Trophoblast cell (in vitro differentiated cells and primary cell): ENCODE results near the gene LIPJ.

ENCODE experiments used
- DNase-seq, 2 donors: peaks; one replicate each; pipeline ENCODE4 v3.0.0-alpha.2; 2016
- H2AFZ ChIP-seq: 2 replicates; pipeline ENCODE4 v1.6.1; 2013; ENCODE audit warnings: low read length, moderate library complexity, mild to moderate bottlenecking; ENCODE audit not compliant: insufficient read depth, poor library complexity
- H2AK5ac ChIP-seq: 2 replicates; pipeline ENCODE4 v1.6.1; 2013; ENCODE audit warnings: mild to moderate bottlenecking, low read length
- H2BK120ac ChIP-seq: 2 replicates; pipeline ENCODE4 v1.6.1; 2013; ENCODE audit warnings: low read length, mild to moderate bottlenecking, moderate library complexity; ENCODE audit not compliant: insufficient read depth, poor library complexity
- H2BK12ac ChIP-seq: 2 replicates; pipeline ENCODE4 v1.6.1; 2013; ENCODE audit warnings: mild to moderate bottlenecking, low read length, moderate library complexity
- H2BK5ac ChIP-seq: 2 replicates; pipeline ENCODE4 v1.6.1; 2013; ENCODE audit warnings: low read length, low read depth, moderate library complexity, mild to moderate bottlenecking; ENCODE audit not compliant: poor library complexity
- H3K14ac ChIP-seq: 2 replicates; pipeline ENCODE4 v1.6.1; 2013; ENCODE audit warnings: mild to moderate bottlenecking, low read length
- H3K18ac ChIP-seq: 2 replicates; pipeline ENCODE4 v1.6.1; 2013; ENCODE audit warnings: mild to moderate bottlenecking, low read length
- H3K23ac ChIP-seq: 2 replicates; pipeline ENCODE4 v1.6.1; 2013; ENCODE audit warnings: low read length
- H3K27ac ChIP-seq: 2 replicates; pipeline ENCODE4 v1.5.1; 2013; ENCODE audit warnings: low read depth, mild to moderate bottlenecking, inconsistent platforms, low read length, moderate library complexity
- H3K27me3 ChIP-seq: 2 replicates; pipeline ENCODE4 v1.6.1; 2013; ENCODE audit warnings: inconsistent platforms, mild to moderate bottlenecking, low read length, moderate library complexity; ENCODE audit not compliant: insufficient read depth
- H3K36me3 ChIP-seq, 2 experiments: 1 replicate in 1 of 2; 2 replicates in 1 of 2; pipeline ENCODE4 v1.6.1; 2013; ENCODE audit warnings: low read length in 2 of 2, mild to moderate bottlenecking in 2 of 2, moderate library complexity in 1 of 2; ENCODE audit not compliant: insufficient read depth in 2 of 2, control insufficient read depth in 1 of 2
- H3K4ac ChIP-seq: 2 replicates; pipeline ENCODE4 v1.6.1; 2013; ENCODE audit warnings: low read depth, mild to moderate bottlenecking, low read length, moderate library complexity
- H3K4me1 ChIP-seq, 2 experiments: 1 replicate in 1 of 2; 2 replicates in 1 of 2; pipeline ENCODE4 v1.6.1; 2013; ENCODE audit warnings: low read length in 2 of 2, mild to moderate bottlenecking in 2 of 2, moderate library complexity in 1 of 2; ENCODE audit not compliant: insufficient read depth in 2 of 2, control insufficient read depth in 1 of 2
- H3K4me2 ChIP-seq: 2 replicates; pipeline ENCODE4 v1.6.1; 2013; ENCODE audit warnings: inconsistent platforms, mild to moderate bottlenecking, low read length, moderate library complexity
- H3K4me3 ChIP-seq: 2 replicates; pipeline ENCODE4 v1.5.1; 2013; ENCODE audit warnings: mild to moderate bottlenecking, low read depth, low read length, inconsistent platforms
- H3K79me1 ChIP-seq: one replicate; pipeline ENCODE4 v1.6.1; 2013; ENCODE audit warnings: low read length
- H3K79me2 ChIP-seq: 2 replicates; pipeline ENCODE4 v1.6.1; 2013; ENCODE audit warnings: low read length, mild to moderate bottlenecking; ENCODE audit not compliant: control insufficient read depth, insufficient read depth, poor library complexity
- H3K9ac ChIP-seq: 2 replicates; pipeline ENCODE4 v1.6.1; 2013; ENCODE audit warnings: mild to moderate bottlenecking, low read length
- H3K9me3 ChIP-seq: 2 replicates; pipeline ENCODE4 v1.6.1; 2013; ENCODE audit warnings: low read depth, mild to moderate bottlenecking, control low read depth, inconsistent platforms, low read length; ENCODE audit not compliant: insufficient read depth
- H4K12ac ChIP-seq: 2 replicates; pipeline ENCODE4 v1.6.1; 2013; ENCODE audit warnings: low read depth, mild to moderate bottlenecking, low read length, moderate library complexity
- H4K8ac ChIP-seq: 2 replicates; pipeline ENCODE4 v1.6.1; 2013; ENCODE audit warnings: low read depth, mild to moderate bottlenecking, low read length, moderate library complexity
- H4K91ac ChIP-seq: one replicate; pipeline ENCODE4 v1.6.1; 2013; ENCODE audit warnings: low read depth, mild to moderate bottlenecking, low read length, moderate library complexity
- WGBS: extraction: QIAGEN DNeasy Blood & Tissue Kit; methylation state at CpG from one replicate; pipeline ENCODE4 v1.1.7; 2013; ENCODE audit warnings: missing lambda C conversion rate; ENCODE audit not compliant: insufficient read length, insufficient coverage; ENCODE audit errors: extremely low coverage; 5-methylcytosine and 5-hydroxymethylcytosine counted together

LIPJ gene

DNA sequence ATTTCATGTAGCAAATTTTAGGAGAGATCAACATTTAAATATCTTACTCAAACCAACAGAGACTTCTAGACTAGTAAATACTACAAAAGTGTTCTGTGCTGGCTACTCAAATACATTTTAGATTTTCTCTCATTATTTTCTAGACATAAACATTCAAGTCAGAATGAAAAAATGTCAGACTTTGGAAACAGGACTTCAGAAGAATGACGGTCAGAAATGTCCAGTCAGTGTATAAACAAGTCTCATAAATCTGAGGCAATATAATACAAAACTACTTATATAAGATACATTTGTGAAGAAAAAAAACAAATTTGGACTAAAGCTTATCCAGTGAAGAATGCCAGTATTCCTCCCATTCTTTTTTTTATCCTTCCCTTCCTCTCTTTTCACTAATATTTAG is 29.3 kb upstream of the LIPJ start:
- Histone ChIP-seq H3K18ac (no peak overlapping the region), H3K4me1 (no peaks in the 10 kb centered on the region), H2BK5ac (no peak overlapping the region), H4K91ac (no peak overlapping the region), H2AFZ (no peak overlapping the region), H4K12ac (no peak overlapping the region), H3K14ac (no peak overlapping the region), H2BK12ac (no peak overlapping the region), H3K79me2 (no peaks in the 10 kb centered on the region), H3K36me3 (no peaks in the 10 kb centered on the region), H2AK5ac (no peak overlapping the region), H3K4me3 (no peak overlapping the region), H4K8ac (no peak overlapping the region), H2BK120ac (no peak overlapping the region), H3K79me1 (no peaks in the 10 kb centered on the region), H3K27me3 (no peaks in the 10 kb centered on the region), H3K4ac (no peak overlapping the region), H3K23ac (no peak overlapping the region), H3K9me3 (no peaks in the 10 kb centered on the region), H3K4me2 (no peak overlapping the region), H3K27ac (no peak overlapping the region), H3K9ac (no peak overlapping the region)
- DNase-seq = no peak
- no CpG with 5 or more reads among the region's 1 CpG for WGBS

DNA sequence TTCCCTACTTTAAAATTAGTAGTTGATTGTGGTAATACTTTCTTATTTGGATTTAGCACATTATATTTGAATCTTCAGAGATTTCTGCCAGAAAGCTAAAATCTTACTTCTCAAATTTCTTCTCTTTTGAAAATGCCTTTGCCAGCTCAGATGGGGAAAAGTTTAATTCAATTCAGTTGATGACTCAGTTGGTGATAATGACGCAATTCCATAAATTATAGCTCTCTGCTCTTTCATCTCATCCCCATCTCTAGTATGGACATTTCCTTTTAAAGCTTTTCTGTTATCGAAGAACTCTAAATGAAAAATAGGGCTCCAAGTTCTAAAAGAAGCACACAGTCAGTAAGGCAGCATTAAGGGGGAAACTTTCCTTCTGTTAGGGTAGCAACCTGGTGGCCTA is 28.9 kb upstream of the LIPJ start:
- Histone ChIP-seq H3K4me1 (no peaks in the 10 kb centered on the region), H3K23ac (no peak overlapping the region), H3K9me3 (no peaks in the 10 kb centered on the region), H3K4ac (no peak overlapping the region), H3K79me2 (no peaks in the 10 kb centered on the region), H3K14ac (no peak overlapping the region), H4K8ac (no peak overlapping the region), H2BK120ac (no peak overlapping the region), H4K91ac (no peak overlapping the region), H3K27ac (no peak overlapping the region), H4K12ac (no peak overlapping the region), H3K18ac (no peak overlapping the region), H3K36me3 (no peaks in the 10 kb centered on the region), H3K9ac (no peak overlapping the region), H2BK5ac (no peak overlapping the region), H3K4me2 (no peak overlapping the region), H3K4me3 (no peak overlapping the region), H2AFZ (no peak overlapping the region), H3K27me3 (no peaks in the 10 kb centered on the region), H2BK12ac (no peak overlapping the region), H2AK5ac (no peak overlapping the region), H3K79me1 (no peaks in the 10 kb centered on the region)
- DNase-seq = no peak
- WGBS = no CpG with 5 or more reads among the region's 2 CpGs

DNA sequence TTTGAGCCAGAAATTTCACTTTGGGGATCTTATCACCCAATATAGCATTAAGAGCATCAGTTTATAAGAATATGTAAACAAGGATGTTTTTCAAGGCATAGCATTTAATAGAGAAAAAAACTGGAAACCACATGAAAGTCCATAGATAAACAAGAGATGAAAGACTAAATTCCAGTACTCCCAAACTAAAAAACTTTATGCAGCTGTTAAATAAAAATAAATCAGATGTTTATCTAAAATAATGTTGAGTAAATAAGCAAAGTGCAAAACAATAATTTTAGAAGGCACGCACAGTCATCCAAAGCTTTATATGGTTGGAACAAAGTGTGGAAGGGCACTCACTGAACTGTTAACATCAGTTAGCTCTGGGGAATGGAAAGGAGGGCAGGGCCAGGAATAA is 24.4 kb upstream of the LIPJ start:
- Histone ChIP-seq H3K23ac (no peak overlapping the region), H3K79me1 (no peaks in the 10 kb centered on the region), H2AK5ac (no peak overlapping the region), H4K8ac (no peak overlapping the region), H3K27me3 (no peaks in the 10 kb centered on the region), H2BK5ac (no peak overlapping the region), H3K36me3 (no peaks in the 10 kb centered on the region), H2BK120ac (no peak overlapping the region), H3K9me3 (no peaks in the 10 kb centered on the region), H3K9ac (no peak overlapping the region), H4K12ac (no peak overlapping the region), H3K4me3 (no peak overlapping the region), H3K4me2 (no peak overlapping the region), H4K91ac (no peak overlapping the region), H3K4me1 (no peaks in the 10 kb centered on the region), H3K18ac (no peak overlapping the region), H3K27ac (no peak overlapping the region), H2AFZ (no peak overlapping the region), H3K4ac (no peak overlapping the region), H3K79me2 (no peaks in the 10 kb centered on the region), H3K14ac (no peak overlapping the region), H2BK12ac (no peak overlapping the region)
- WGBS = no CpG with 5 or more reads among the region's 1 CpG
- DNase-seq = no peak

DNA sequence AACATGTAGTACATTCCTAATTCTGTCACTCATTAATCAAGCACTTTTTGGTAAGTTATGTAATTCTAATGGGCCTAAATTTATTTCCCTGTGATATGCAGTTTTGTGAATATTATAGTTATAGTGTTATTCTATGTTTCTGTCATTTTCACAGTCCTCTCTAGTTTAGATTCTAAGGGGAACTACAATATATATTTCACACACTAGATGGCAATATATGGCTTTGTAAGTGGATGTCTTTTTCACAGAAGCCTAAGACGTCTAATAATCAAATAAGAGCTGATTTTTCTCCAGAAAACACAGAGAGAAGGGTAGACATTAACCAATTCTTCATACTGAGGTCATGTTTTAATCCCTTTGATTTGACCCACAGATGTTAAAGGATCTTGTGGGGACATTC is 21.5 kb upstream of the LIPJ start:
- no peaks in the 10 kb centered on the region for H3K36me3 ChIP-seq
- no peaks in the 10 kb centered on the region for H3K27me3 ChIP-seq
- no peaks in the 10 kb centered on the region for H3K79me2 ChIP-seq
- H3K23ac ChIP-seq = no peak overlapping the region
- no peak overlapping the region for H3K14ac ChIP-seq
- H4K8ac ChIP-seq = no peak overlapping the region
- no peak overlapping the region for H2AK5ac ChIP-seq
- H4K12ac ChIP-seq = no peak overlapping the region
- H4K91ac ChIP-seq = no peak overlapping the region
- H3K4ac ChIP-seq = no peak overlapping the region
- no peak overlapping the region for H3K4me2 ChIP-seq
- no peak overlapping the region for H2BK120ac ChIP-seq
- no peak overlapping the region for H2AFZ ChIP-seq
- DNase-seq = peak in 1 of 2 donors; percentile 61
- H3K9ac ChIP-seq = no peak overlapping the region
- WGBS = no CpG with 5 or more reads among the region's 1 CpG
- H2BK12ac ChIP-seq = no peak overlapping the region
- H3K4me3 ChIP-seq = no peak overlapping the region
- H3K18ac ChIP-seq = no peak overlapping the region
- no peaks in the 10 kb centered on the region for H3K79me1 ChIP-seq
- H3K9me3 ChIP-seq = no peaks in the 10 kb centered on the region
- H3K4me1 ChIP-seq = no peaks in the 10 kb centered on the region
- H3K27ac ChIP-seq = no peak overlapping the region
- no peak overlapping the region for H2BK5ac ChIP-seq
